ENCODE results near the gene ELOVL5.
A peak's percentile ranks its signal among the peaks of the same experiment; 100 is the strongest.

The ELOVL5 gene

GRCh38 chr6:53339424-53339823 lies 9.3 kb downstream of the ELOVL5 start:
- peak overlapping the region; percentile 26 for H3K4me2 ChIP-seq (ENCODE audit: low read depth, low read length, poor library complexity, severe bottlenecking)
- no peak overlapping the region for H3K4me3 ChIP-seq (ENCODE audit: insufficient read depth, low read length, poor library complexity, severe bottlenecking)
- H2AFZ ChIP-seq (ENCODE audit: low read depth, low read length, severe bottlenecking) = no peak overlapping the region
- peak overlapping the region; percentile 10; the same call in 1 of the 2 replicates for H3K27ac ChIP-seq (ENCODE audit: low read depth, low read length)
- no peak overlapping the region for H3K9ac ChIP-seq (ENCODE audit: low read length)
- H3K27me3 ChIP-seq (ENCODE audit: low read length) = no peaks in the 10 kb centered on the region
- TF ChIP-seq, protein P1, sequence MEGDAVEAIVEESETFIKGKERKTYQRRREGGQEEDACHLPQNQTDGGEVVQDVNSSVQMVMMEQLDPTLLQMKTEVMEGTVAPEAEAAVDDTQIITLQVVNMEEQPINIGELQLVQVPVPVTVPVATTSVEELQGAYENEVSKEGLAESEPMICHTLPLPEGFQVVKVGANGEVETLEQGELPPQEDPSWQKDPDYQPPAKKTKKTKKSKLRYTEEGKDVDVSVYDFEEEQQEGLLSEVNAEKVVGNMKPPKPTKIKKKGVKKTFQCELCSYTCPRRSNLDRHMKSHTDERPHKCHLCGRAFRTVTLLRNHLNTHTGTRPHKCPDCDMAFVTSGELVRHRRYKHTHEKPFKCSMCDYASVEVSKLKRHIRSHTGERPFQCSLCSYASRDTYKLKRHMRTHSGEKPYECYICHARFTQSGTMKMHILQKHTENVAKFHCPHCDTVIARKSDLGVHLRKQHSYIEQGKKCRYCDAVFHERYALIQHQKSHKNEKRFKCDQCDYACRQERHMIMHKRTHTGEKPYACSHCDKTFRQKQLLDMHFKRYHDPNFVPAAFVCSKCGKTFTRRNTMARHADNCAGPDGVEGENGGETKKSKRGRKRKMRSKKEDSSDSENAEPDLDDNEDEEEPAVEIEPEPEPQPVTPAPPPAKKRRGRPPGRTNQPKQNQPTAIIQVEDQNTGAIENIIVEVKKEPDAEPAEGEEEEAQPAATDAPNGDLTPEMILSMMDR (IDR thresholded peaks at IDR 0.05; ENCODE audit: insufficient read depth, low read length, poor library complexity, severe bottlenecking) = no peak
- TF ChIP-seq EZH2phosphoT487 (conservative IDR thresholded peaks at IDR 0.05; ENCODE audit: low read length) = no peak
- H3F3A ChIP-seq (ENCODE audit: insufficient read depth) = peaks cover 27% of the 10 kb centered on the region
- H3K9me2 ChIP-seq (replicated peaks; ENCODE audit: insufficient read depth, low read length) = no peaks in the 10 kb centered on the region
- peaks cover 100% of the 10 kb centered on the region for H3K79me2 ChIP-seq (ENCODE audit: insufficient read depth, low read length)
- H4K20me1 ChIP-seq (ENCODE audit: low read depth, low read length) = peaks cover 57% of the 10 kb centered on the region
- no peaks in the 10 kb centered on the region for H3K36me3 ChIP-seq (ENCODE audit: low read length)
- H3K9me3 ChIP-seq (ENCODE audit: insufficient read depth, low read length) = no peaks in the 10 kb centered on the region

DNA sequence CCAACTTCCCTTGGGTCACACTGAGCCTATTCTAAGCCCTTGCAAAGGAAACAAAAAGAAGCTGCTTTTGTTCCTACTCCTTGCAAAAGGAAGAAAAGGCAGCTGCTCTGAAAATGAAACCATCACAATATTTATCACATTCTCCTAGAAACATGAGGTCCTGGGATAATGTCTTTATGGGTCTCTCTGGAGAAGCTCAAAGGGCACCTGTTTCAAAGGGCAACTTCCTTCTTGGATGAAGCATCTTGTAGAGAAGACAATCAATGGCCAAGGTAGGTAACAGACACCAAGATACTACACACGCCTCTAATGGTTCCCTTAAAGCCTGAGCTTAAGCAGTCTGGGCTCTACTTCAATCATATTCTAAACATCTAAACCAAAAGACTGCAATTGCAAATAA lies 10.4 kb downstream of the ELOVL5 start:
- peaks cover 48% of the 10 kb centered on the region for H4K20me1 ChIP-seq (ENCODE audit: low read depth, low read length)
- peak overlapping the region; percentile 26 for H3K4me2 ChIP-seq (ENCODE audit: low read depth, low read length, poor library complexity, severe bottlenecking)
- no peak for TF ChIP-seq EZH2phosphoT487 (conservative IDR thresholded peaks at IDR 0.05; ENCODE audit: low read length)
- TF ChIP-seq, protein P1 (IDR thresholded peaks at IDR 0.05; ENCODE audit: insufficient read depth, low read length, poor library complexity, severe bottlenecking) = no peak

GRCh38 chr6:53336070-53336469 lies 12.7 kb downstream of the ELOVL5 start:
- Histone ChIP-seq H4K20me1 (ENCODE audit: low read depth, low read length) (peaks cover 44% of the 10 kb centered on the region), H3F3A (ENCODE audit: insufficient read depth) (peaks cover 32% of the 10 kb centered on the region), H3K9ac (ENCODE audit: low read length) (peak overlapping the region; percentile 38), H3K4me3 (ENCODE audit: insufficient read depth, low read length, poor library complexity, severe bottlenecking) (peak overlapping the region; percentile 33), H3K9me3 (ENCODE audit: insufficient read depth, low read length) (no peaks in the 10 kb centered on the region), H3K36me3 (ENCODE audit: low read length) (peaks cover 22% of the 10 kb centered on the region), H2AFZ (ENCODE audit: low read depth, low read length, severe bottlenecking) (no peak overlapping the region), H3K9me2 (replicated peaks; ENCODE audit: insufficient read depth, low read length) (no peaks in the 10 kb centered on the region), H3K4me2 (ENCODE audit: low read depth, low read length, poor library complexity, severe bottlenecking) (peak overlapping the region; percentile 80), H3K27me3 (ENCODE audit: low read length) (no peaks in the 10 kb centered on the region), H3K27ac (ENCODE audit: low read depth, low read length) (peak overlapping the region; percentile 84), H3K79me2 (ENCODE audit: insufficient read depth, low read length) (peaks cover 100% of the 10 kb centered on the region)
- TF ChIP-seq, protein P1 (IDR thresholded peaks at IDR 0.05; ENCODE audit: insufficient read depth, low read length, poor library complexity, severe bottlenecking) = no peak
- no peak for TF ChIP-seq EZH2phosphoT487 (conservative IDR thresholded peaks at IDR 0.05; ENCODE audit: low read length)

More for the DNA sequence above, 10.4 kb downstream of the ELOVL5 start:
- no peaks in the 10 kb centered on the region for H3K9me2 ChIP-seq (replicated peaks; ENCODE audit: insufficient read depth, low read length)
- H3K9me3 ChIP-seq (ENCODE audit: insufficient read depth, low read length) = no peaks in the 10 kb centered on the region
- no peak overlapping the region for H2AFZ ChIP-seq (ENCODE audit: low read depth, low read length, severe bottlenecking)
- H3K79me2 ChIP-seq (ENCODE audit: insufficient read depth, low read length) = peaks cover 100% of the 10 kb centered on the region
- H3K36me3 ChIP-seq (ENCODE audit: low read length) = 0 out of 2 replicates have a peak, but pooled peaks cover 1% of the 10 kb centered on the region
- peak overlapping the region; percentile 10; the same call in 1 of the 2 replicates for H3K27ac ChIP-seq (ENCODE audit: low read depth, low read length)
- H3K9ac ChIP-seq (ENCODE audit: low read length) = no peak overlapping the region
- peaks cover 31% of the 10 kb centered on the region for H3F3A ChIP-seq (ENCODE audit: insufficient read depth)
- H3K4me3 ChIP-seq (ENCODE audit: insufficient read depth, low read length, poor library complexity, severe bottlenecking) = no peak overlapping the region
- H3K27me3 ChIP-seq (ENCODE audit: low read length) = no peaks in the 10 kb centered on the region

Data from SU-DHL-6 (cell line).